Spleen (tissue), 7 donors: Measurements from ENCODE around the gene USP16.

Experiments
- CTCF ChIP-seq, 11 experiments: fragments of 200-600 bp in 7 of 11; fragments of 450-650 bp in 4 of 11; sonication (generic) in 4 of 11; IDR thresholded peaks in 8 of 11; conservative IDR thresholded peaks in 3 of 11; 1 replicate in 7 of 11; 2 replicates in 4 of 11; pipeline versions ENCODE4 v1.4.0 to v1.8.0; 2016 to 2021; ENCODE audit warnings: antibody characterized with exemption in 11 of 11, inconsistent platforms in 4 of 11, mild to moderate bottlenecking in 1 of 11
- POLR2A ChIP-seq, 3 donors: fragments of 450-650 bp; IDR thresholded peaks; one replicate each; pipeline ENCODE4 v1.5.1; 2017; ENCODE audit warnings: antibody characterized with exemption in 3 of 3, mild to moderate bottlenecking in 1 of 3
- POLR2AphosphoS5 ChIP-seq, 3 donors: sonication (generic); formaldehyde crosslinking; IDR thresholded peaks; one replicate each; pipeline ENCODE4 v1.5.1; 2017; ENCODE audit warnings: antibody characterized with exemption in 3 of 3
- donor health status: DM: no; HTN: no; CAD: no; lungs with moderate emphysema.
- donor health status: DM: no; HTN: no; CAD: no.
- donor health status: DM: no; HTN: no; CAD: no.

- TF ChIP-seq CTCF (IDR thresholded peaks at IDR 0.05 in 8 of 11, conservative IDR thresholded peaks at IDR 0.05 in 3 of 11): no peak
- no peak for TF ChIP-seq POLR2A (IDR thresholded peaks at IDR 0.05)
- TF ChIP-seq POLR2AphosphoS5 (IDR thresholded peaks at IDR 0.05): no peak
Observed at GRCh38 chr21:29083306-29083705, 58.8 kb downstream of the USP16 start.
